ENCODE results near the gene GPR55.
A peak's percentile ranks its signal among the peaks of the same experiment; 100 is the strongest.

The GPR55 gene

DNA sequence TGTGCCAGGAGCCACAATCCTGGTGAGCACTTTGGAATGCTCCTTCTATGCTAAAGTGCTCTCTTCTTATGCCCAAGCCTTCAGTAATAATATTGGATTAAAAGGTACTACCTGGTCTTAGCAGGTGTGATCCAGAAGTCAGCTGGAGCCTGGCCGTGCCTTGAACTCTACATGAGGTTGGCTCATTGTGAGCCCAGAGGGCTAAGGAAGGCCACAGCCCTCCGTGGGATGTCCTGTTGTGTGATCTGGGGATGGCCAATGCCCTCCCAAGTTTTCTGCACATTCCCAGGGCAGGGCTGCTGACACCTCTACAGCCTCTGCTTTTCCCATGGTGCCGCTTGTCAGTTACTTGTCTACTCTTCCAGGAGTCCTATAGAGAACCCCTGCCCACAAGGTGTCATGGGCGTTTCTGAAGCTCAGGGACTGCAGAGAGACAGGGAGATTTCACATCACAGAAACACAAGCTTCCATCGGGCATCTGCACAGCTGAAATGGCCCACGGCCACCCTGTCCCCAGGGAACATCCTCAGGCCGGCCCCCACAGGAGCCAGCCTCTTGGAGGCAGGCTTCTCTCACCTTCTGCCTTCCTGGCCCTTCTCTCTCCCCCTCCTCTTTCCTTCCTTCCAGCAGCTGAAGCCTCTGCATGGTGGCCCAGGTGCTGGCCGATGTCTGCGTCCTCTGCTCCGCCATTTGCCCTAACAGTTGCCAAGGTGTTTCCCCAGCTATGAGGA is 27.3 kb upstream of the GPR55 start:
- no peak overlapping the region for H3K27ac ChIP-seq
- H3K4me3 ChIP-seq, result no peak overlapping the region

DNA sequence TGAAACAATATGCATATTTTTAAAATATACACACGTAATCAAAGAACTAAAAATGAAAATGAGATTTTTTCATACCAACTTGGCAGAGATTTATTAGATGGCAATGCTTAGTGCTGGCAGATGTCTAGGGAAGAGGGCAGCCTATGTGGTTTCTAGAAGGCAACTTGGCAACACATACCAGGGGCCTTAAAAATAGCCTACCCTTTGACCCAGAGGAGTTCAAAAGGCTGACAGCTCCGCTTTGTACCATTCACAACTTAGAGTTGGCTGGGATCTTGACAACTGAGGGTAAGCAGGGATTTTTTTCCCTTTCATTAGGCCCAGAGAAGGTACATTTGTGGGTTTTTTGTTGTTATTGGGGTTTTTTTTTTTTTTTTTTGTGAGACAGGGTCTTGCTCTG is 26.4 kb upstream of the GPR55 start:
- Histone ChIP-seq H3K27ac (no peak overlapping the region), H3K4me3 (no peak overlapping the region)

DNA sequence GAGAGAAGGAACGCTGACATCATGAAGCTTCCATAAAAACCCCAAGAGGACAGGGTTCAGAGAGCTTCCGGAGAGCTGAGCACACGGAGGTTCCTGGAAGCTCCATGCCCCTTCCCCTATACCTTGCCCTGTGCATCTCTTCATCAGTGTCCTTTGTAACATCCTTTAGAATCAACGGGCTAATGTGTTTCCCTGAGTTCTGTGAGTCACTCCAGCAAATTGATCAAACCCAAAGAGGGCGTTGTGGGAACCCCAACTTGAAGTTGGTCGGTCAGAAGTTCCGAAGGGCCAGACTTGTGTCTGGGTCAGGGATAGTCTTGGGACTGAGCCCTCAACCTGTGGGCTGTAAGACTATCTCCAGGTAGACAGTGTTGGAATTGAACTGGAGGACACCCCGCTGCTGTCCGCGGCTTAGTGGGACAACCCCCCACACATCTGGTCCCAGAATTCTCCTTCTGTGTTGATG is 25.9 kb upstream of the GPR55 start:
- H3K4me3 ChIP-seq, result no peak overlapping the region
- no peak overlapping the region for H3K27ac ChIP-seq

DNA sequence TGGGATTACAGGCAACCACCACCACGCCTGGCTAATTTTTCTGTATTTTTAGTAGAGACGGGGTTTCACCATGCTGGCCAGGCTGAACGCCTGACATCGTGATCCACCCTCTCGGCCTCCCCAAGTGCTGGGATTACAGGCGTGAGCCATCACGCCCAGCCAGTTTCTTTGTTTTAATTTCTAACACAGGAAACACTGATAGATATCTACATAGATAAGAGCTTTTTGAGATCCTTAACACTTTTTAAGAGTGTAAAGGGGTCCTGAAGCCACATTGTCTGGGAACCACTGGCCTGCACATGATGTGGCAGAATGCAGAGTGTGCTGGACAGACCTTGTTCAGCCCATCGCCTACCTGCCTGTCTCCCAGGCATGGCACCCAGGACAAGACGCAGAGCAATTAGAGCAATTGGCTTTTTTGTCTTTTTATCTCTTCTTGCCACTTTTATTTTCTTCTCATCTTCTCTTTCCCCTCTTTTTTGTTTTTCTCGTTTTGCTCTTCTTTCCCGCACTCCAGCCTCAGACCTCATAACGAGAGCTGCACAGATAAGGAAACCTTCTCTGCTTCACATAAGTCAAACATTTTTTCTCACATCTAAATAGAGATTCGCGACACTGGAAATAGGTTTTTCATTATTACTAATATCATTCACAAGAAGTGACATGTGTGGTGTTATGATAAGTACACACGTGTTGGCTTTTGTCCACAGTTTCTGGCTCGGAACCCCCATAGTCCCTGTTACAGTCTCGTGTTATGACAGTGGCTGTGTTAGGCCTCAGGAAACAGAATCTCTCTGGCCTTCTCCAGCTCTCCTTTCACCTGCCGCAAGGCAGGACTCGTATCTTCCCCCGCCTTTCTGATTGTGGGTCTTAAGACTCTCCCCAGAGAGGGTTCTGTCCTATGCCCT is 25.2 kb upstream of the GPR55 start:
- no peak overlapping the region for H3K27ac ChIP-seq

GRCh38 chr2:230947908-230948365 is 22.9 kb upstream of the GPR55 start:
- H3K27ac ChIP-seq, result no peak overlapping the region

More for the DNA sequence above, 25.2 kb upstream of the GPR55 start:
- H3K4me3 ChIP-seq, result no peak overlapping the region

GRCh38 chr2:230947235-230947576 is 22.2 kb upstream of the GPR55 start:
- no peak overlapping the region for H3K4me3 ChIP-seq
- no peak overlapping the region for H3K27ac ChIP-seq

More at GRCh38 chr2:230947908-230948365, 22.9 kb upstream of the GPR55 start:
- no peak overlapping the region for H3K4me3 ChIP-seq

GRCh38 chr2:230946429-230947234 is 21.6 kb upstream of the GPR55 start:
- Histone ChIP-seq H3K27ac (no peak overlapping the region), H3K4me3 (no peak overlapping the region)

- no peak overlapping the region for H3K4me3 ChIP-seq
- no peak overlapping the region for H3K27ac ChIP-seq
These were observed 19.8 kb upstream of the GPR55 start for GRCh38 chr2:230944757-230945372.

GRCh38 chr2:230944123-230944653 is 19.1 kb upstream of the GPR55 start:
- peak overlapping the region in 1 of 21 experiments; percentile 53 for H3K27ac ChIP-seq
- H3K4me3 ChIP-seq, result no peak overlapping the region

DNA sequence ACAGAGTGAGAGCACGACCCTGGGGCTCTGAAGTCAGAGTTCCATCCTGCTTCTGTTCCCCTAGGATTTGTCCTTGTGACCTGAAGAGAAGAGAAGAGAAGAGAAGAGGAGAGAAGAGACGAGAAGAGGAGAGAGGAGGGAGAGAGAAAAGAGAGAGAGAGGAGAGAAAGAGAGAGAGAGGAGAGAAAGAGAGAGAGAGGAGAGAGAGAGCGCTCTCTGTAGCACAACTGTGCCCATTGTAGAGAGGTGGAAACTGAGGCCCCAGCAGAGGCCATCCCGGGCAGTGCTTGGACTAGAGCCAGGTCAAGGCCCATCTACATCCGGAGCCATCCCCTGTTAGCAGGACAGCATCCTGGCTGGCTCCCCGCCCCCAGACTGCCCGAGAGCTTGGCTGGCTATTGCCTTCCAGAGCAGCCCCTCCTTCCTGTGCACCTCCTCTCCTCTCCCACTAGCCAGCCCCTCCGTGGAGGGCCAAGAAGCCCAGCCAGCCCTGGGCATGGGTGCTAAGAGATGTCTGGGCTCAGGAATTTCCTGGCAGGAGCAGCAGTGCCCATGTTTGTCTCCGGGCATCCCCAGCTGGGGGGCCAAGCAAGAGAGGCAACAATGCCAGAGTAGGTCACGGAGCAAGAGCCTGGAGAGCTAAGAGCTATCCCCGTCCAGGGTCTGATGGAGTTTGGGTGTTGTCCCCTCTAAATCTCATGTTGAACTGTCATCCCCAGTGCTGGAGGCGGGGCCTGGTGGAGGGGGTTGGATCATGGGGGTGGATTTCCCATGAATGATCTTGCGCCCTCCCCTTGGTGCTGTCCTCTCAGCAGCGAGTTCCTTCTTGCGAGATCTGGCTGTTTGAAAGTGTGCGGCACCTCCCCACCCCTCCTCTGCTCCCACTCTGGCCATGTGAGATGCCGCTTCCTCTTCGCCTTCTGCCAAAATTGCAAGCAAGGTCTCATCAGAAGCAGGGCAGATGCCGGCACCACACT is 18.2 kb upstream of the GPR55 start:
- H3K4me3 ChIP-seq, result no peak overlapping the region

GRCh38 chr2:230942371-230942770 is 17.3 kb upstream of the GPR55 start:
- H3K4me3 ChIP-seq, result no peak overlapping the region
- H3K27ac ChIP-seq, result no peak overlapping the region

More for the DNA sequence above, 18.2 kb upstream of the GPR55 start:
- H3K27ac ChIP-seq, result peak overlapping the region in 1 of 21 experiments; percentile 53

- H3K27ac ChIP-seq, result no peak overlapping the region
- no peak overlapping the region for H3K4me3 ChIP-seq
These were observed 16.4 kb upstream of the GPR55 start for GRCh38 chr2:230941202-230942180.

GRCh38 chr2:230940471-230940815 is 15.4 kb upstream of the GPR55 start:
- Histone ChIP-seq H3K4me3 (no peak overlapping the region), H3K27ac (no peak overlapping the region)

DNA sequence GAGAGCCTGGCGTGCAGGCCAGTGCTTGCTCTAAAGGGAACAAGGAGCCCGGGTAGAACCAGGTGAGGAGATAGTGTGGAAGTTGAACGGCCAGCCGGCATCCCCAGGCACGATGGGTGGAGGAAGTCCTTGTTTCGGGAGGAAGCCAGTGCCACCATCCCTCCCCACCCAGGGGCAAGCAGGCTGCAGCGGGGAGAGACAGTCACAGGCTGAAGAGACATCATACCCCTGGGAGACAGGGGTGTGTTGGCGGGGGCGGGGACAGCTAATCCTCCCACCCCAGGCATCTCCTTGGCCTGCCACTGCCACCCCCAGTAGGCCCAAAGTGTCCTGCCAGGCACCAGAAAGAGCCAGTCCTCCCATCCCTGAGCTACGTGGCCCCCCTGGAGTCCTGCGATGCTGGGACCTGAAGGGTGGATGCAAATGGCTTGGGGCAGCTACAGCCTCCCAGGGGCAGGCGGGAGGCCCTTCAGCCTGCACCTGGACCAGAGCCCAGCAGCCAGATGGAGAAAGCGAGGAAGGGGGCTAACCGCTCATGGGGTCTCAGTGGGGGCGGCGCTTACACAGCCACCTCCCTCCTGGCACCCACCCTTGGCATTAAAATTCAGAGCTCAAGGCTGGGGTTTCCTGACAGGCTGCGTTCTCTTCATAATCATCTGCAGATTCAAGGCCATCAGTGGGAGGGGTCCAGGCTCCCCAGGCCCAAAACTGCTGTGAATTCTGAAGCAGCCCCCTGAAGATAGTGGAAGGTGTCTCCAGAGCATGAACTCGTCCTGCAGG is 14.8 kb upstream of the GPR55 start:
- Histone ChIP-seq H3K4me3 (no peak overlapping the region), H3K27ac (no peak overlapping the region)

GRCh38 chr2:230939066-230939591 is 14.1 kb upstream of the GPR55 start:
- Histone ChIP-seq H3K4me3 (no peak overlapping the region), H3K27ac (no peak overlapping the region)

DNA sequence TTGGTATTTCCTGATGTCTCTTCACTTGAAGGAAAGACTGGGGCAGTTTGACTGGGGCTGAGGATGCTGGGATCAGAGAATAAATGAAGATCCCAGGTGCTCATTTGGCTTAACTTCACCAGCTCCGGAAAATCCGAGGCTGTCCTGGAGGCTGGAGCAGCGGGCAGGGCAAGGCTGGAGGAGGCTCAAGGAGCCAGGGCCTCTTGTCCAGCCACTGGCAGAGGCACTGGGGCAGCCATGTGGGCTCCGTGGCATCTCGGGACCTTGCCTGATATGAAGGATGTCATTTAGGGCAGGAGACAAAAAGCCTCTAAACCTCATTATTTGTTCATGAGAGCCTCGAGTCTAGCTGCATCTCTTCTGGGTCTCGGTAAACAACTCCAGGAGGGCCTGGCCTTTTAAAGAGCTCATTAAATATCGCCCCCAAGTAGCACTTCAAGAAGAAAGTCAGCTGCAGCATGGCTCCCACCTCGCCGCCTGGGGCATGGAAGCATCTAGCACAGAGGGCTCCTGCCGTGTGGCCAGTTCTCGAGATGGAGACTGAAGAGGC is 13.5 kb upstream of the GPR55 start:
- no peak overlapping the region for H3K4me3 ChIP-seq
- H3K27ac ChIP-seq, result no peak overlapping the region

All from skin epidermis (tissue), 12 donors.